Adrenal gland (tissue), 12 donors: ENCODE measurements around the gene BRAP. TPM values are rescaled to one million over a fixed set of nuclear protein-coding genes. Genes with fewer than 3 reads are reported as not detected.
"Not testable (repeated sequence)": the region's sequence is repeated elsewhere in the genome, so short reads cannot be mapped to it uniquely, and the experiment has no call there.

Experiments used
- DNase-seq, 7 donors: peaks; one replicate each; pipeline ENCODE4 v3.0.0-alpha.2; 2019 to 2020
- H3K27ac ChIP-seq, 5 donors: fragments of 200-600 bp; sonication (generic) in 4 of 5; 1 replicate in 3 of 5; 2 replicates in 2 of 5; pipeline versions ENCODE4 v1.5.1 to v1.8.0; 2016 to 2020; ENCODE audit warnings: mild to moderate bottlenecking in 1 of 5
- H3K27me3 ChIP-seq: fragments of 200-600 bp; 2 replicates; pipeline ENCODE4 v1.8.0; 2021
- H3K36me3 ChIP-seq, 2 donors: fragments of 200-600 bp; replicated peaks in 1 of 2; 1 replicate in 1 of 2; 2 replicates in 1 of 2; pipeline versions ENCODE4 v1.5.1 to v1.8.0; 2018 to 2022
- H3K4me1 ChIP-seq, 2 donors: fragments of 200-600 bp; replicated peaks in 1 of 2; 1 replicate in 1 of 2; 2 replicates in 1 of 2; pipeline versions ENCODE4 v1.5.1 to v1.8.0; 2018 to 2021
- H3K4me3 ChIP-seq, 4 donors: fragments of 200-600 bp; sonication (generic) in 3 of 4; one replicate each; pipeline ENCODE4 v1.5.1; 2016 to 2018
- H3K9me3 ChIP-seq, 3 donors: fragments of 200-600 bp; sonication (generic) in 1 of 3; replicated peaks in 1 of 3; 1 replicate in 2 of 3; 2 replicates in 1 of 3; pipeline versions ENCODE4 v1.5.1 to v1.8.0; 2016 to 2021
- POLR2A ChIP-seq, 2 donors: fragments of 450-650 bp; IDR thresholded peaks; one replicate each; pipeline ENCODE4 v1.6.1; 2017; ENCODE audit warnings: antibody characterized with exemption in 2 of 2, mild to moderate bottlenecking in 2 of 2, moderate library complexity in 1 of 2
- WGBS, 4 donors: extraction: QIAGEN DNeasy Blood & Tissue Kit in 2 of 4; methylation state at CpG; one replicate each; pipeline versions ENCODE4 v1.1.5 to v1.1.7; 2013 to 2017; 5-methylcytosine and 5-hydroxymethylcytosine counted together
- intact Hi-C, 2 donors: fragments of 100-400 bp; cut with DNase I; formaldehyde crosslinking; loops; one replicate each; pipeline versions ENCODE4 v1.14.1 to v1.15.0; 2022 to 2023
- polyA plus RNA-seq, 3 donors: library from polyadenylated mRNA; stranded (reverse); fragments of 200-250 nt in 2 of 3; fragments of 350-450 nt in 1 of 3; fragmentation: Illumina TruSeq in 1 of 3; extraction: RNeasy Lipid Tissue Mini Kit (QIAGEN cat#74804) in 1 of 3; gene quantifications; one replicate each; pipeline ENCODE4 v1.2.3, GENCODE V29; 2013 to 2014
- total RNA-seq, 9 donors: library from RNA; depleted of rRNA in 4 of 9; stranded (reverse); fragments of >200 nt in 4 of 9; fragments of 120-200 nt in 1 of 9; fragmentation: NEBNext Ultra II Directional in 1 of 9; extraction: Animal tissue kit (Norgen Biotek cat#: 25700) in 1 of 9; gene quantifications; one replicate each; pipeline versions ENCODE4 v1.1.0 to v1.2.4, GENCODE V29; 2013 to 2023
- TF ChIP-seq, protein P1 (sequence below), 6 experiments: fragments of 450-650 bp in 4 of 6; fragments of 200-600 bp in 2 of 6; sonication (generic) in 1 of 6; IDR thresholded peaks; 1 replicate in 5 of 6; 2 replicates in 1 of 6; pipeline versions ENCODE4 v1.5.1 to v1.8.0; 2016 to 2021; ENCODE audit warnings: antibody characterized with exemption in 6 of 6, mild to moderate bottlenecking in 2 of 6, moderate library complexity in 1 of 6
- donor health status: healthy with polysubstance abuse.
- donor health status: Bipolar disorder and iron deficiency.
- donor health status: DM: yes; HTN: yes; CAD: no.
- donor health status: DM: no; HTN: no; CAD: no.
- donor health status: DM: no; HTN: no; CAD: no.
- donor health status: DM: yes; HTN: yes; CAD: no.

BRAP gene
- total and polyA plus RNA-seq, 12 donors: 8.6 to 31.0 (median 20.4) TPM

GRCh38 chr12:111730420-111730819 is 44.7 kb upstream of the BRAP start:
- no peak for DNase-seq
- Histone ChIP-seq H3K27ac (no peak overlapping the region), H3K9me3 (no peaks in the 10 kb centered on the region), H3K4me3 (no peak overlapping the region), H3K27me3 (no peaks in the 10 kb centered on the region), H3K4me1 (no peaks in the 10 kb centered on the region), H3K36me3 (peaks cover 0 to 25% of the 10 kb centered on the region in 2 donors)
- intact Hi-C loops: no loop called here
- TF ChIP-seq, protein P1, sequence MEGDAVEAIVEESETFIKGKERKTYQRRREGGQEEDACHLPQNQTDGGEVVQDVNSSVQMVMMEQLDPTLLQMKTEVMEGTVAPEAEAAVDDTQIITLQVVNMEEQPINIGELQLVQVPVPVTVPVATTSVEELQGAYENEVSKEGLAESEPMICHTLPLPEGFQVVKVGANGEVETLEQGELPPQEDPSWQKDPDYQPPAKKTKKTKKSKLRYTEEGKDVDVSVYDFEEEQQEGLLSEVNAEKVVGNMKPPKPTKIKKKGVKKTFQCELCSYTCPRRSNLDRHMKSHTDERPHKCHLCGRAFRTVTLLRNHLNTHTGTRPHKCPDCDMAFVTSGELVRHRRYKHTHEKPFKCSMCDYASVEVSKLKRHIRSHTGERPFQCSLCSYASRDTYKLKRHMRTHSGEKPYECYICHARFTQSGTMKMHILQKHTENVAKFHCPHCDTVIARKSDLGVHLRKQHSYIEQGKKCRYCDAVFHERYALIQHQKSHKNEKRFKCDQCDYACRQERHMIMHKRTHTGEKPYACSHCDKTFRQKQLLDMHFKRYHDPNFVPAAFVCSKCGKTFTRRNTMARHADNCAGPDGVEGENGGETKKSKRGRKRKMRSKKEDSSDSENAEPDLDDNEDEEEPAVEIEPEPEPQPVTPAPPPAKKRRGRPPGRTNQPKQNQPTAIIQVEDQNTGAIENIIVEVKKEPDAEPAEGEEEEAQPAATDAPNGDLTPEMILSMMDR (IDR thresholded peaks at IDR 0.05): no peak
- TF ChIP-seq POLR2A (IDR thresholded peaks at IDR 0.05): no peak
- 85 to 93% (median 91%) methylated on average over 9 of the region's 9 CpGs for WGBS, 4 donors

DNA sequence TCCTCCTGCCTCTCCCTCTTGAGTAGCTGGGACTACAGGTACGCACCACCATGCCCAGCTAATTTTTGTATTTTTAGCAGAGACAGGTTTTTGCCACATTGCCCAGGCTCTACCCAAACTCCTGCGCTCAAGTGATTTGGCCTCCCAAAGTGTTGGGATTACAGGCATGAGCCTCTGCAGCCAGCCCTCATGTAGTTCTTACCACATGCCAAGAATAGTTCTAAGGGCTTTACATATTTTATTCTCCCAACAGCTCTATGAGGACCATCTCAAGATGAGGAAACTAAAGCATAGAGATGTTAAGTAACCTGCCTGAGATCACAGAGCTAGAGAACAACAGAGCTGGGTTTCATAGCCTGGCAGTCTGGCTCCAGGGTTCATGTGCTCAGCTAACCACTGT is 43.0 kb upstream of the BRAP start:
- 85 to 100% (median 99%) methylated on average over 2 of the region's 2 CpGs for WGBS, 4 donors

DNA sequence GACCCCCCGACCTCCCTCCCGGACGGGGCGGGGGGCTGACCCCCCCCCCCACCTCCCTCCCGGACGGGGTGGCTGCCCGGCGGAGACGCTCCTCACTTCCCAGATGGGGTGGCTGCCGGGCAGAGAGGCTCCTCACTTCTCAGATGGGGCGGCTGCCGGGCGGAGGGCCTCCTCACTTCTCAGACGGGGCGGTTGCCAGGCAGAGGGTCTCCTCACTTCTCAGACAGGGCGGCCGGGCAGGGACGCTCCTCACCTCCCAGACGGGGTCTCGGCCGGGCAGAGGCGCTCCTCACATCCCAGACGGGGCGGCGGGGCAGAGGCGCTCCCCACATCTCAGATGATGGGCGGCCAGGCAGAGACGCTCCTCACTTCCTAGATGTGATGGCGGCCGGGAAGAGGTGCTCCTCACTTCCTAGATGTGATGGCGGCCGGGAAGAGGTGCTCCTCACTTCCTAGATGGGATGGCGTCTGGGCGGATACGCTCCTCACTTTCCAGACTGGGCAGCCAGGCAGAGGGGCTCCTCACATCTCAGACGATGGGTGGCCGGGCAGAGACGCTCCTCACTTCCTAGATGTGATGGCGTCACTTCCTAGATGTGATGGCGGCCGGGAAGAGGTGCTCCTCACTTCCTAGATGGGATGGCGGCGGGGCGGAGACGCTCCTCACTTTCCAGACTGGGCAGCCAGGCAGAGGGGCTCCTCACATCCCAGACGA is 38.0 kb upstream of the BRAP start:
- H3K27ac ChIP-seq, H3K27me3 ChIP-seq, H3K9me3 ChIP-seq, H3K4me3 ChIP-seq, H3K4me1 ChIP-seq, DNase-seq, intact Hi-C loops: not testable (repeated sequence)
- H3K36me3 ChIP-seq: peaks cover 0 to 32% of the 10 kb centered on the region in 2 donors
- WGBS, 4 donors: 82 to 98% (median 97%) methylated on average over 18 to 42 of the region's 46 CpGs

More for the DNA sequence above, 43.0 kb upstream of the BRAP start:
- H3K27ac ChIP-seq: no peak overlapping the region
- H3K36me3 ChIP-seq: peaks cover 0 to 27% of the 10 kb centered on the region in 2 donors
- no peak for TF ChIP-seq POLR2A (IDR thresholded peaks at IDR 0.05)
- TF ChIP-seq, protein P1 (IDR thresholded peaks at IDR 0.05): no peak
- no peak overlapping the region for H3K4me3 ChIP-seq
- H3K4me1 ChIP-seq: no peaks in the 10 kb centered on the region
- H3K9me3 ChIP-seq: no peaks in the 10 kb centered on the region
- DNase-seq: no peak
- intact Hi-C loops: no loop called here
- no peaks in the 10 kb centered on the region for H3K27me3 ChIP-seq

DNA sequence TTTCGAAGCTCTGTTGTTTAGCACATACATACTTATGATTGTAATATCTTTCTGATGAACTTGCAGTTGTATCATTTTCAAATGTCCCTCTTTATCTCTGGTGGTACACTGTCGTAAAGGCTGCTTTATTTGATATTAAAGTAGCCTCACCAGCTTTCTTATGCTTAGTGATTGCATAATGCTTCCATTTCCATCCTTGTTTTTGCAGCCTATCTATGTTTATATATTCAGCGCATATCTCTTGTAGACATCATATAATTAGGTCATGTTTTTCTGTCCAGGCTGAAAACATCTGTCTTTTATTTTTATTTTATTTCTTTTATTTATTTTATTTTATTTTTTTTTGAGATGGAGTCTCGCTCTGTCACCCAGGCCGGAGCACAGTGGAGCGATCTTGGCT is 34.7 kb upstream of the BRAP start:
- Histone ChIP-seq H3K4me3 (no peak overlapping the region), H3K27ac (no peak overlapping the region), H3K36me3 (peaks cover 0 to 54% of the 10 kb centered on the region in 2 donors), H3K4me1 (no peaks in the 10 kb centered on the region), H3K27me3 (no peaks in the 10 kb centered on the region), H3K9me3 (no peaks in the 10 kb centered on the region)
- intact Hi-C loops: no loop called here
- TF ChIP-seq POLR2A (IDR thresholded peaks at IDR 0.05): no peak
- TF ChIP-seq, protein P1 (IDR thresholded peaks at IDR 0.05): no peak
- WGBS, 4 donors: 85 to 94% (median 90%) methylated on average over 6 of the region's 6 CpGs
- no peak for DNase-seq

- intact Hi-C loops, DNase-seq, H3K27me3 ChIP-seq, H3K4me1 ChIP-seq, H3K4me3 ChIP-seq, H3K9me3 ChIP-seq, H3K27ac ChIP-seq: not testable (repeated sequence)
- peaks cover 0 to 53% of the 10 kb centered on the region in 2 donors for H3K36me3 ChIP-seq
- WGBS, 4 donors: 89 to 96% (median 93%) methylated on average over 10 of the region's 10 CpGs
These were observed 33.6 kb upstream of the BRAP start for GRCh38 chr12:111719316-111719715.
